Measurements from ENCODE around the gene FNIP1.
"Not testable (repeated sequence)": the region's sequence is repeated elsewhere in the genome, so short reads cannot be mapped to it uniquely, and the experiment has no call there.

Gene FNIP1

DNA sequence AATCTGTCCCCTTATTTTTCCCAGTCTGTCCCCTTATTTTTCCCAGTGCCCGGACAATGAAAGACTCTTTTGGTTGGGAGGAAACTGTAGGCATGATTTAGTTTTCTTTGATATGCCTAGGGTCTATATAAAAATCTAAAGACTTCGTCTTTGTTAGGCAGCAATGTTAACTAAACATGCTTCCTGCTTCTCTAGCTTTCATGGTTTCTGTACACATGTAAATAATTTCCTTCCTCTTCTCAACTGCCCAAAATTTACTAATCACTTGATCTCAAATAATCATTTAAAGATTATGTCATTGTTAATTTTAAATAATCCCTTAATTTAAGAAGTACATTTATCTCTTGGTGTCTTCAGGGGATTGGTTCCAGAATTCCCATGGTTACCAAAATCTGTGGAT is 114.0 kb downstream of the FNIP1 start:
- no peak for DNase-seq

DNA sequence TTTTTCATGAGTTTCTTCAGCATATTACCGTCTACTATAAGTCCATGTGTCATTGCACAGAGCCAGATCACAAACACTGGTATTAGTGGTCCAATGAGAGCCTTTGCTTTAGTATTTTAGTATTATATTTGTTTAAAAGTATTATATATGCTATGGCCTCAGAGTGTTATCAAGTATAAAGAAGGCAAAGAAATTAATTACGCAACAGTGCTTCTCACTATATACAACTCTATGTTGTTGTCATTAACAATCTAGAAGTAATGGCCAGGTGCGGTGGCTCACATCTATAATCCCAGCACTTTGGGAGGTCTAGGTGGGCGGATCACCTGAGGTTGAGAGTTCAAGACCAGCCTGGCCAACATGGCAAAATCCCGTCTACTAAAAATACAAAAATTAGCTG is 114.6 kb downstream of the FNIP1 start:
- DNase-seq, result no peak

DNA sequence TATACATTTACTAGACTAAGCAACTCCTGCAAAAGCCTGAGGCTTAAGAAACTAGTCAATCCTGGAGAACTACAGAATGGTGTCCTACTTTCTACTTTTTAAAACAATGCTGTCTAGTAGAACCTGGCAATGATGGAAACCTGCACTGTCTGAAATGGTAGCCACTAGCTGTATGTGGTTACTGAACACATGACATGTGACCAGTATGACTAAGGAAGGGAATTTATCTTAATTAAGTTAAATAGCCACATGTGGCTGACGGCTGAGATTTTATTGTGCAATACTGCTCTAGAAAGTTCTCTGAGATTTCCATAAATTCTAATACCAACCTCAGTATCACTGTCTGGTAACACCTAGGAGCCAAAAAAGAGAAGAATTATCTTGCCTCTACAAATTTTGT is 116.9 kb downstream of the FNIP1 start:
- DNase-seq, result peak; percentile 79

DNA sequence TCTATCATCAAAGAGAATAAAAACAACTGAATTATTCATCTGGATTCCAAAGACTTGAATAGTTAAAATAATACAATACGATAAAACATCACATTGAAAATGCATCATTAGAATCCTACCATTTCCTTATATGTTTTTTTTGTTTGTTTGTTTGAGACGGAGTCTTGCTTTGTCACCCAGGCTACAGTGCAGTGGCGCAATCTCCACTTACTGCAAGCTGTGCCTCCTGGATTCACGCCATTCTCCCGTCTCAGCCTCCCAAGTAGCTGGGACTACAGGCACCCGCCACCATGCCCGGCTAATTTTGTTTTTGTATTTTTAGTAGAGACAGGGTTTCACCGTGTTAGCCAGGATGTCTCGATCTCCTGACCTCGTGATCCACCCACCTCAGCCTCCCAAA is 118.5 kb downstream of the FNIP1 start:
- not testable (repeated sequence) for DNase-seq

DNA sequence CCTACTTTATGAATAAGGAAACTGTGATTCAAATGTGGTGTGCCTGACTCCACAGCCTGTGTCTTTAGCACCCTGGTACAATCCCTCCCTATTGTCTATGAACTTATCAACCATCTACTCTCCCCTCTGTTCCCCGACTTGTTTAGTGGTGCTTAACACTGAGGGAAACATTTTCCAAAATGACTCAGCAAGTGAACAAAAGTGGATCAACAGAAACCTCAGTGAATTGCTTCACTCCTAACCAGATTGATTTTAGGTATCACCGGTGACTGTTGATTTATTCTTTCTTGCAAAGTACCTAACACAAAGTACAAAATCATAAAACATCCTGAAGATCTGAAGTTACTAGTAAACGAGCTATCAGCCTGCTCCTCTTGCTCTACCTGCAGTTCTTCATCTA is 119.7 kb downstream of the FNIP1 start:
- DNase-seq, result no peak

DNA sequence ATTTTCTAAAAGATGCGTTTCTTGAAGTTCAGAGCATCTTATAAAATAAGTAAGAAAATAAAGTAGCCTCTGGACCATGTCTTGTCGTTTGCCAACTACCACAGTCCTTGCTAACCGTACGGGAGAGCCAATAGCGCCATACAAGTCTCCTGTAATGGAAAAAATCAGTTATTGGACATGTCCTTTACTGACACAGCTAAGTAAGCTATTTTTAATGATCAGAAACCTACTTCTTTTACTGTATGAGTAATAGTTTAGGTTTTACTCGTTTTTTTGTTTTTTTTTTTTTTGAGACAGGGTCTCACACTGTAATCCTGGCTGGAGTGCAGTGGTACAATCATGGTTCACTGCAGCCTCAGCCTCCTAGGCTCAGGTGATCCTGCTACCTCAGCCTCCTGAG is 124.0 kb downstream of the FNIP1 start:
- no peak for DNase-seq

DNA sequence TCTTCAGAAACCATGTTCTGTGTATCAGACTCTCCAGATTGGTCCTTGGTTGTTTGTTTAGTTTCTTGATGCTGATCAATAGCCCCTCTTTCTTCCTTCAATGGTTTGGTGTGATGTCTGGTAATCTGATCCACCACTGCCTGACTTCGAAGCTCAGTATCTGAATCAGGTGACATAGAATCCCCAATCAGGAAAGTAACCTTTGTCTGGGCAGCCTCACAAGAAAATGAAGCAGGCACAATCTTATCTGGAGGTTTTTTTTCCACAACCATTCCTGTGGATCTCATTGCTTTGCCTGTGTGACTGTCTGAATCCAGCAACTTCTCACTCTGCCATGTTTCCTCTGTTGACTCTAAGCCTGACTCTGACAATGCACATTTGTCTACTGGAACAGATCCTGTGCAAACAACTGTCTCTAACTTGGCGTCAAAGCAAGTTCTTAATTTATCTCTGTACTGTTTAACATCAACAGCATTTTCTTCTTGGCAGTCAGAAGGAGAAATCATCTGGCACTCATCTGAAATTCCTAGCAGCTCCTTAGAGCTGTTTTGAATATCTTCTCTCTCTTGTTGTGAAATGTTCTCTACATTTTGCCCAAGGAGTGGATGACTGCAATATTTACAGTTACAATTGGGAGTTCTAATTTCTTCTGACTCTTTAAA is 124.7 kb downstream of the FNIP1 start:
- peak; percentile 54 for DNase-seq

DNA sequence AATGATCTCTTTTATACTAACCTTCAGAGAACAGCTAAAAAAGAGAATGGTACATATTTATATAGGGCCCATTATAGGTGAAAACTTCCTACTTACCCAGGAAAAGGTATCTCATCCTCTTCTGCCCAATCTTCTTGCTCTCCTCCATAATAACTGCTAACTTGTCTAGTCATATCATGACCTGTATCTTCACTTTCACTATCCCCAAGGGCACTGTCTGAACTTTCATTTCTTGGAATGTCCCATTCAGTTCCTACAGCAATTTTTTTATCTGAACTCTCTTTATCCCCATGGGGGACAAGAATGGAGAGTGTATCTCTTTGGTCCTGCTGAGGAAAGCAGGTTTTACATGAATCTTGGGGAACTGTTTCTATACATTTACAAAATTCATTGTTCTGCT is 125.4 kb downstream of the FNIP1 start:
- DNase-seq, result peak; percentile 76

DNA sequence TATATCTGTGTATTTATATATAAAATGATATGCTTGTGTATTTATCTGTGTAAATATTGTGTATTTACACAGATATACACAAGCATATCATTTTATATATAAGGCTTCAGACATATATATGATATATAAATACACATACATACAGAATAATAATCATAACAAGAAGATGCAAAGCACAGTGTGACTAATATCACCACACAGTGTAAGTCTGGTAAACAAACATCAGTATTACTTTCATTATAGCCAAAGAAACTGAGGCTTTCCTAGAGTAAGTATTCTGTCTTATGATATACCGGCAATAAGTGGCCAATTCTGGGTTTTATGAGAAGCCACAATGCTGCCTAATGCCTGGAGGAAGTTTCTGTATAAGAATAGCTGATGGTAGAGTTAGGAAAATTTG is 131.9 kb downstream of the FNIP1 start:
- no peak for DNase-seq

DNA sequence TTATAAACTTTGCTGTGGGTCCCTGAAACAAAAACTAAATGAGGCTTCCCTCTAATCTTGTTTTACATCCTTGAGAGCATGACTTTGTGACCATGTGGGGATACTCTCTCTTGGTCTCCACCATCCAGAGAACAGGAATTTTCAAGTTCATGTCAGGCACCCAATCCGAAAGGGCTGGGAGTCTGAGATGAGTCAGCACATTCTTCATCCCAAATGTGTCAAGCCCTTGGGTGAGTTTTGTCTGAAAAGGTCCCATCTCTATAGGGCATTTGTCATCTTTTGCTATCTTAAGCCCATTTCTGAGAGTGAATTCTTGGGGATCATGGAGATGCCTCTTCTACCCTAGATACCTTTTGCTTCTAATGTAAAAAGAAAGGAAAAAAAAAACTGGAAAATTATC is 134.9 kb downstream of the FNIP1 start:
- no peak for DNase-seq

DNA sequence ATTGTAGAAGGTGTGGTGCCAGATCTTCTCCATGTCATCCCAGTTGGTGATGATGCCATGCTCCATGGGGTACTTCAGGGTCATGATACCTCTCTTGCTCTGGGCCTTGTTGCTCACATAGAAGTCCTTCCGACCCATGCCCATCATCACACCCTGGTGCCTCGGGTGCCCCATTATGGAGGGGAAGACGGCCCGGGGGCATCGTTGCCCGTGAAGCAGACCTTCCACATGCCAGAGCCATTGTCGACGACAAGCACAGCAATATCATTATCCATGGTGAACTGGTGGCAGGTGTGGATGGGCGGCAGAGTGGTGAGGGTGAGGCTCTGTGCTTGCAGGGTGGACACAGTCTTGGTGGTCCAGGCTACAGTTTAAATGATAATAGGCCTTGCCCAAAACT is 137.0 kb downstream of the FNIP1 start:
- no peak for DNase-seq

DNA sequence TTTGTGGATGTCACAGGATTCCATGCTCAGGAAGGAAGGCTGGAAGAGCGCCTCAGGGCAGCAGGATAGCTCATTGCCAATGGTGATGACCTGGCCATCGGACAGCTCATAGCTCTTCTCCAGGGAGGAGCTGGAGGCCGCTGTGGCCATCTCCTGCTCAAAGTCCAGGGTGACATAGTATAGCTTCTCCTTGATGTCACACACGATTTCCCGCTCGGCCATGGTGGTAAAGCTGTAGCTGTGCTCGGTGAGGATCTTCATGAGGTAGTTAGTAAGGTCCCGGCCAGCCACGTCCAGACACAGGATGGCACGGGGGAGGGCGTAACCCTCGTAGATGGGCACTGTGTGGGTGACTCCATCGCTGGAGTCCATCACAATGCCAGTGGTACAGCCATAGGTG is 137.5 kb downstream of the FNIP1 start:
- DNase-seq, result no peak

DNA sequence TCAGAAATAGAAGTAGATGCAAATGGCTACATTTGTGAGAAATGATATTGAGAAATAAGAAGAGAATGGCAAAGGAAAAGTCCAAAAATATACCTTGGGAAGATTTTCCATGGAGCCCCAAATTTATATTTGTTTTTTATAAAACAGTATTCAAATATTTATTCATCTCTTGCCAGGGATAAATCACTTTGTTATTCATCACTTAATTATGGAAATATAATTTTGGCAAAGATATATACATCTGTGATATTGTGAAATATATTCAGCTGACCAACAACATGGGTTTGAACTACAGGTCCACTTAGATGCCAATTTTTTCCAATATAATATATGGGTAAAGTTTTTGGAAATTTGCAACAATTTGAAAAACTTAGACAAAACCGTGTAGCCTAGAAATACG is 142.0 kb downstream of the FNIP1 start:
- DNase-seq, result no peak

DNA sequence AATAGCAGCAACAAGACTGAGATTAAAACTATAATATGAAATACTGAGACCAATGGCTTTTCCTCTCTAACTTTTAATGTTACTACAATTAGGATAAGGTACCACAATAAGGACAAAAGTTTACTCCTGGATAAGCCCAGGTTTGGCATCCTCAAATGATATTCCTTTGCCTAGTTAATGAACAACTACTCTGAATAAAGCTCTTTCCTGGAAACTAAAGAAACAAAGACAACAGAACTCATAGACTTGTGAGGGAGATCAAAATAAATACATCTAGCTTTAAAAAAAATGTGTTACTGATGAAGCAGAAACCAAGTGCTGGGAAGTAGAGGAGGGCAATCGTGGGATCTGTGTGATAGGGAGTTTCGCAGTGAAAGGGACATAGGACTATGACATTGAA is 142.5 kb downstream of the FNIP1 start:
- DNase-seq, result no peak

DNA sequence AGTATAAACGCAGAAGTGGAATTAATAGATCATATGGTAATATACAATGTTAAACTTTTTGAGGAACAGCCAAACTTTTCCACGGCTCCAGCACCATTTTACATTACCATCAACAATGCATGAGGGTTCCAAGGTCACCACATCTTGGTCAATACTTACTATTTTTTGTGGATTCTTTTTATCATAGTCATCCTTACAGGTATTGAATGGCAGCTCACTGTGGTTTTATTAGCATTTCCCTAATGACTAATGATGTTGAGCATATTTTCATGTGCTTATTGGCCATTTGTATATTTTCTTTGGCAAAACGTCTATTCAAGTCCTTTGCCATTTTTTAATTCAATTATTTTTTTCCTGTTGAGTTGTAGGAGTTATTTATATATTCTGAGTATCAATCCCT is 147.7 kb downstream of the FNIP1 start:
- DNase-seq, result no peak

DNA sequence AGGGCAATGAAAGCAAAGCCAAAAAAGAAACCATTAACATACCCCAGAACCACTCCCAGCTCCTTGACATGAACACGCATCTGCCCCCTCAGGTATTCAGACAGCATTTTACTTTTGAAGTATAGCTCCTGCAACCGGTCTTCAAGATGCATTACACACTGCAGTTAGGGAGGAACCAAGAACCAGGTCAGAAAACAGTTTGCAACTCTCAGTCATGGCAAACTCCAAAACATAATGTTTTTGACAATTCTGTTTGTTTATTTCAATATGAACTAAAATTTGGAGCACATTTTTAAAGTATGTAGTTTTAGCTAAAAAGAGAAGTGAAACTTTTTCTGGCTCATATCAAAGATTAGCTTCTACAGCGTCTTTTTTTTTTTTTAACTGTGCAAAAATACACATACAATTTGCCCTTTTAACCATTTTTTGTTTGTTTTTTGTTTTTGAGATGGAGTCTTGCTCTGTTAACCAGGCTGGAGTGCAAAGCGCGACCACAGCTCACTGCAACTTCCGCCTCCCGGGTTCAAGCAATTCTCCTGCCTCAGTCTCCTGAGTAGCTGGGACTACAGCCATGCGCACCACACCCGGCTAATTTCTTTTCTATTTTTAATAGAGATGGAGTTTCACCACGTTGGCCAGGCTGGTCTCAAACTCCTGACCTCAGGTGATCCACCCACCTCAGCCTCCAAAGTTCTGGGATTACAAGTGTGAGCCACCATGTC is 149.6 kb downstream of the FNIP1 start:
- no peak for DNase-seq

DNA sequence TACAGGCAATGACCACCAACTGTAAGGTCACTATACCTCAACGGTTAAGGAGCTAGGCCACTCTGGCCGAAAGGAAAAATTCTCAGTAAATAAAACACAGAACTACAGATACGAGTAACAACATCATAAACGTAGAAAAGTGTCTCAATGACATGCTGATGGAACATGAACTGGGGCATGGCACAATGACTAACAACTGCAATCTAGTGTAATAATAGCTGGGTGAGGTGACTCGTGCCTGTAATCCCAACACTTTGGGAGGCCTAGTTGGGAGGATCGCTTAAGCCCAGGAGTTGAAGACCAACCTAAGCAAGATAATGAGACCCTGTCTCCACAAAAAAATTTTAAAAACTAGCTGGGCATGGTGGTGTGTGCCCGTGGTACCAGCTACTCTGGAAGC is 152.0 kb downstream of the FNIP1 start:
- DNase-seq, result no peak

DNA sequence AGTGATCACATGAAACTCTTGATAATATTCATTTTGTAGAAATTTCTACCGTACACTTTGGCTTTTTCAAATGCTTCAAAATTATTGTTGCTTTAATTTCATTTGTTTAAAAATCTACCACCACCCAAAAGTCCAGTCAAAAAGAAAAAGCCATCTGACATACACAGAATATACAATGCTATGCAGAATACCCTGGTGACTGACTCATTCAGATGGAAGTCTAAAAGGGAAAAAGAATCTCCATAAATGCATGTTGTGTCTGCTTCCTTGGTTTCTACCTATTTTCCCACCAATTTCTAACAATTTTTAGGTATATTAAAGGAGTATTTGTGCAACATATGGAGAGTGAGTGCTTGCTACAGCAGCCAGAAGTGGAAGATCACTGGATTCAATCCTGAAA is 152.4 kb downstream of the FNIP1 start:
- DNase-seq, result no peak

DNA sequence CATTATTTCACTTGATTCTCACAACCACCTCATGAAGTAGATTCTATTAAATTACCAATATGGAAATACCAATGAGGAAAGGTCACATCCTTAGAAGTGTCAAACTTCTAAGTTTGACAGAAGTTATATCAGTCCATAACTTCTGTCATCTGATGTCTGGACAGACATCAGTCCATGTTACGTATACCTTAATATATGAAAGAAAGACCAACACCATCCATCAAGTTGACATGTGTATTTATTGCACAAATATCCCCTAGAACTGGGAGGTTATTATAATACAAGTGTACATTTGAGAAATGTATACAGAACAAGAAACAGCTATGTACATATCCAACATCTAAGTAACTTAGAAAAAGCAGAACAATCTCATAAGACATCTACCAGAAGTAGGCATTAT is 155.3 kb downstream of the FNIP1 start:
- DNase-seq, result no peak

DNA sequence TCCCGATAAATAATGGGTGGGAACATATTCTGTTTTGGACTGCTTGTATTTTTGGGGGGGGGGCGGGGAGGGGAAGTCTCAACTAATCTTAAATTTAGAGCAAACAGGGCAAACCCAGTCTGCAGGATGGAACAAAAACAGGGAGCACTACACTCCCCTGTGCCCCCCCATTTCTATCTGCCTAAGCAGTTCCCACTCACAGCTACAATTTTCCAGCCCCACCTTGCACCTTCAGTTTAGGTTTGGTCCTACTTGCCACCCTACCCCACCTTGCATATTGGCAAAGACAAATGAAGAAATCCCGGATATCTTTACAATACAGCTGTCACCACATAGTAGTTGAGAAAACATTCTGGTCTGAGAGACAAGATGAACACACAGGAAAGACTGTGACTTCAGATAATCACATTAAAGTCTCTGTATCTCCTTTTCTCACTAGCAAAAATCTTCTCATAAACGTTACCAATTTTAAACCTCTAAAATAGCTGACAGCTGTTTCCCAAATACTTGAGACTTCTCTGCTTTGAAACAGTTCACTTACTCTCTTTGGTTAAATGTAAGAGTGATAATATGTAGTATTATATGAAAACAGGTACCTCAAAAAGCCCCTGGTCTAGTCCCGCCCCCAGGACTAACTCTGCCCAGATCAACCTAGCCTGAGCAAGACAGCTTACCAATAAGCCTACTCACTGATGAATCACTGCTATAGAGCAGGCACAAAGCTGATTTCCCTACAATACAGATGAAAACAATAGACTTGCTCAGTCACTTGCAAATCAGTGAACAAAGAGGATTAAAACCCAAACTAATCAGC is 156.6 kb downstream of the FNIP1 start:
- DNase-seq, result peak; percentile 79

DNA sequence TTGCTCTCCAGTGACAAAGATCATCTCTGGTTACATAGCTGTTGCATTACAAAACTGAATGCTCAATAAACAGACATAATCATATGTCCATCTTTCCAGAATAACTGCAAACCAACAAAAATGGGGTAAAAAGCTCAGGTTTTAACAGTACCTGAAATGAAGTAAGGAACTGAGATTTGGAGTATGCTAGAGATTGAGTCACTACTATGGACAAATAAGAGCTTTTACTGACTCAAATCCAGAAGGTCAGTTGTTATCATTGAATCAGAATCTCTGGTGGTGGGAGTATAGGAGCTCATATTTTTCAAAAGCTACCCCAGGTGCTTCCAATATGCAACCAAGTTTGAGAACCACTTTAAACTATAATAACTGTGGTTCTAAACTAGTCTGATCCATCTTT is 157.7 kb downstream of the FNIP1 start:
- DNase-seq, result no peak

DNA sequence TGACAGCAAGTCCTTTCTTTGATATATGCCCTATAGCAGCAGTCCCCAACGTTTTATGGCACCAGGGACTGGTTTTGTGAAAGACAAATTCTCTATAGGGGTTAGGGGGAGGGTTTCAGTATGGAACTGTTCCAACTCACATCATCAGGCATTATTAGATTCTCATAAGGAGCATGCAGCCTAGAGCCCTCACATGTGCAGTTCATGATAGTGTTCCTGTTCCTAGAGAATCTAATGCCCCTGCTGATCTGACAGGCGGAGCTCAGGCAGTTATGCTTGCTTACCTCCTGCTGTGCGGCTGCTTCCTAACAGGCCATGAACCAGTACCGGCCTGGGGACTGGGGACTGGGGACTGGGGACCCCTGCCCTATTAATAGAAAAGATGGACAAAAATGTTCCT is 159.1 kb downstream of the FNIP1 start:
- DNase-seq, result peak; percentile 29

DNA sequence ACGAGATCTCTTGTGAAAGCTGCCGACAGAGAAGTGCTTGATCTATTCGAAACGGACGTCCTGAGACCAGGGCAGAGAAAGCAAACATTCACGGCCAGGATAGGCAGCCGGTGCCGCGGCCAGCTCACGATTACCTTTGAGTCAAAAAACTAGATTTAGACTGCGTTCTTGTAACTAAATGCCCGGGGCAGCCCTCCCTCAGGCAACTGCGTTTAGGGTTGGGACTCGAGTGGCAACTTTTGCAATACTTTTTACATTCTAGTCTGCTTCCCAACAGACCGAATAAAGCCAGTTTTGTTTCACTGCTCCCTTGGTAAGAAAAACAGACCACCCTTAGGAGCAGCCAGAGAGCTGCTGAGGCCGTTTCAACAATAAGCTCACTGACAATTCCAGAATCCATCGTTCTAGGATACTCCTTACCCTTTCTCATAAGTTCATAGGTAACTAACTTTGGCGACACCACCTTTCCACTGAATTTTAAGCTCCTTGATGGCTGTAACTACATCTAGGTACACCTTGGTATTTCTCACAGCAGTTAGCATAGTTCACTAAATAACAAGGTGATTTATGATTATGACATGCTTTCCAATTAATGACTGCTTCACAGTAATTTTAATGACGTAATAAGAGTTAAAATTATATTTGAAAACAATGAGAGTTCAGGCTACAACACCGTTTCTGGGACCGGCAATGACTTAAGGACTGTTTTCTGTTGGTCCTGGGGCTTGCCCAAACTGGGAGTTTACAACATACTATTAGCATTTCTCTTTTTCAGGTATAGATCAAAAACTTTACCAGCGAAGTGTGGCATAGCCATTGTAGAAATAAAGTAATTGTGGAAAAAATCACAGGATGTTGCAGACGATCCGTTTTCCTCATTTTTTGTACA is 160.9 kb downstream of the FNIP1 start:
- peak; percentile 75 for DNase-seq
